K562 (cell line): ENCODE results near the gene SENP7. TPM values are rescaled to one million over a fixed set of nuclear protein-coding genes. Genes with fewer than 3 reads are reported as not detected.

Experiments used
- ARID4B ChIP-seq: sonication (generic); formaldehyde crosslinking; IDR thresholded peaks from 2 replicates; pipeline ENCODE4 v1.8.0; 2022; ENCODE audit warnings: mild to moderate bottlenecking, missing genetic modification reagents
- BDP1 ChIP-seq: IDR thresholded peaks from 3 replicates; pipeline ENCODE4 v1.6.1; 2011; ENCODE audit not compliant: insufficient read length, insufficient read depth
- BHLHE40 ChIP-seq: IDR thresholded peaks from 2 replicates; pipeline ENCODE4 v1.6.1; 2011; ENCODE audit warnings: low read length, improper control_type of control experiment
- CBFA2T2 ChIP-seq: fragments of 450-650 bp; conservative IDR thresholded peaks from 2 replicates; pipeline ENCODE4 v1.6.1; 2017; ENCODE audit warnings: mild to moderate bottlenecking
- CEBPB ChIP-seq: fragments of 450-650 bp; IDR thresholded peaks from 2 replicates; pipeline ENCODE4 v1.6.1; 2016; ENCODE audit warnings: missing genetic modification characterization, missing compliant biosample characterization
- E4F1 ChIP-seq: fragments of 250-450 bp; sonication (Bioruptor Pico); IDR thresholded peaks from 2 replicates; pipeline ENCODE4 v1.5.0; 2021; ENCODE audit warnings: mild to moderate bottlenecking, borderline replicate concordance
- HBP1 ChIP-seq: fragments of 450-650 bp; formaldehyde crosslinking; IDR thresholded peaks from 2 replicates; pipeline ENCODE4 v1.4.0; 2022; ENCODE audit warnings: missing genetic modification characterization
- HMGXB4 ChIP-seq: sonication (generic); formaldehyde crosslinking; IDR thresholded peaks from 2 replicates; pipeline ENCODE4 v1.8.1; 2023; ENCODE audit warnings: mild to moderate bottlenecking, missing genetic modification reagents
- KAT2B ChIP-seq: IDR thresholded peaks from one replicate; pipeline ENCODE4 v1.6.1; 2012; ENCODE audit warnings: low read depth, mild to moderate bottlenecking, control low read depth, inconsistent platforms, low read length, moderate library complexity
- MECOM ChIP-seq: fragments of 250-450 bp; sonication (Bioruptor Pico); IDR thresholded peaks from 2 replicates; pipeline ENCODE4 v1.8.0; 2022; ENCODE audit warnings: inconsistent platforms
- MTA1 ChIP-seq: fragments of 450-650 bp; IDR thresholded peaks from 2 replicates; pipeline ENCODE4 v1.6.1; 2017; ENCODE audit warnings: borderline replicate concordance
- NFE2 ChIP-seq: IDR thresholded peaks from 2 replicates; pipeline ENCODE4 v1.6.1; 2014; ENCODE audit warnings: antibody characterized with exemption, low read depth
- NFXL1 ChIP-seq: fragments of 450-650 bp; formaldehyde crosslinking; IDR thresholded peaks from 2 replicates; pipeline ENCODE4 v1.4.0; 2021; ENCODE audit warnings: mild to moderate bottlenecking
- NR2C1 ChIP-seq, 2 experiments: fragments of 450-650 bp; IDR thresholded peaks; 2 replicates each; pipeline ENCODE4 v1.6.1; 2017; ENCODE audit warnings: mild to moderate bottlenecking in 2 of 2, antibody characterized with exemption in 1 of 2, inconsistent platforms in 1 of 2, missing compliant biosample characterization in 1 of 2, missing genetic modification characterization in 1 of 2
- POLR3G ChIP-seq: IDR thresholded peaks from 2 replicates; pipeline ENCODE4 v1.6.1; 2011; ENCODE audit not compliant: insufficient read length, insufficient replicate concordance; ENCODE audit errors: extremely low read depth
- SPI1 ChIP-seq: IDR thresholded peaks from 2 replicates; pipeline ENCODE4 v1.6.1; 2011; ENCODE audit warnings: low read depth, low read length, control low read depth, borderline replicate concordance
- ZNF253 ChIP-seq: fragments of 250-450 bp; sonication (Bioruptor Pico); conservative IDR thresholded peaks from 2 replicates; pipeline ENCODE4 v1.6.1; 2021; ENCODE audit warnings: mild to moderate bottlenecking
- ZNF41 ChIP-seq: fragments of 250-450 bp; sonication (Bioruptor Pico); conservative IDR thresholded peaks from 2 replicates; pipeline ENCODE4 v1.4.0; 2020; ENCODE audit warnings: mild to moderate bottlenecking
- ZNF445 ChIP-seq: fragments of 250-450 bp; sonication (Bioruptor Pico); IDR thresholded peaks from 2 replicates; pipeline ENCODE4 v1.4.0; 2020; ENCODE audit warnings: low read depth, mild to moderate bottlenecking, moderate library complexity
- polyA plus RNA-seq, 8 experiments: library from polyadenylated mRNA; depleted of rRNA in 4 of 8; stranded (reverse) in 5 of 8; unstranded in 3 of 8; fragments of >200 nt; fragmentation: Nextera tagmentation in 2 of 8; fragmentation: Illumina TruSeq in 1 of 8; extraction: Ambion mirVana in 2 of 8; extraction: Trizol in 1 of 8; gene quantifications; 2 replicates each; pipeline versions ENCODE4 v1.2.1 to v1.2.3, GENCODE V29; 2011 to 2014; ENCODE audit warnings: inconsistent platforms in 1 of 8, missing spikeins in 1 of 8
- total RNA-seq, 7 experiments: library from RNA; depleted of rRNA in 6 of 7; stranded (reverse); fragments of >200 nt in 6 of 7; fragmentation: Illumina TruSeq in 2 of 7; extraction: Trizol in 2 of 7; gene quantifications; 2 replicates each; pipeline versions ENCODE4 v1.2.1 to v1.2.3, GENCODE V29; 2011 to 2021; ENCODE audit warnings: low replicate concordance in 1 of 7

SENP7 gene
- total and polyA plus RNA-seq, 9 of the 15 experiments (the other 6 are each of a cell fraction or from before 2014, with no cell fraction given): 4.1 to 21.9 (median 10.7) TPM

GRCh38 chr3:101512646-101513418 lies at the start of gene SENP7 (continued):
- TF ChIP-seq ARID4B: peak; percentile 19; the same call in 1 of the 2 replicates
- no peak for TF ChIP-seq ZNF253
- no peak for TF ChIP-seq POLR3G
- no peak for TF ChIP-seq SPI1
- no peak for TF ChIP-seq ZNF41 (CRISPR knock-in tag)
- TF ChIP-seq ZNF445 (CRISPR knock-in tag): no peak
- no peak for TF ChIP-seq HMGXB4 (CRISPR knock-in tag)
- TF ChIP-seq BDP1: no peak
- TF ChIP-seq BHLHE40: peak; percentile 18; the same call in 1 of the 2 replicates
- no peak for TF ChIP-seq MTA1
- no peak for TF ChIP-seq KAT2B
- TF ChIP-seq CEBPB (tag): peak; percentile 95
- TF ChIP-seq NFE2: no peak
- peak; percentile 74 for TF ChIP-seq NR2C1 (IDR thresholded peaks at IDR 0.05)
- TF ChIP-seq NR2C1 (tag; IDR thresholded peaks at IDR 0.05): peak; percentile 65
- TF ChIP-seq E4F1 (CRISPR knock-in tag): no peak
- TF ChIP-seq NFXL1 (CRISPR knock-in tag): no peak
- TF ChIP-seq HBP1 (CRISPR knock-in tag): no peak
- TF ChIP-seq MECOM (CRISPR knock-in tag): no peak
- TF ChIP-seq CBFA2T2: no peak
